Measurements from ENCODE around the gene MRFAP1L1.
"Not testable (repeated sequence)": the region's sequence is repeated elsewhere in the genome, so short reads cannot be mapped to it uniquely, and the experiment has no call there.

The MRFAP1L1 gene

GRCh38 chr4:6734165-6734786, 24.6 kb upstream of the MRFAP1L1 start:
- no peak for DNase-seq (ENCODE audit: low read depth in 1 of 2, low spot score in 1 of 2)

GRCh38 chr4:6733358-6734164, 23.9 kb upstream of the MRFAP1L1 start:
- no peak for DNase-seq (ENCODE audit: low read depth in 1 of 2, low spot score in 1 of 2)

- no peak for DNase-seq (ENCODE audit: low read depth in 1 of 2, low spot score in 1 of 2)
These were observed 23.0 kb upstream of the MRFAP1L1 start for GRCh38 chr4:6732441-6733357.

GRCh38 chr4:6731780-6732179, 22.1 kb upstream of the MRFAP1L1 start:
- no peak for DNase-seq (ENCODE audit: low read depth in 1 of 2, low spot score in 1 of 2)

GRCh38 chr4:6731318-6731675, 21.6 kb upstream of the MRFAP1L1 start:
- no peak for DNase-seq (ENCODE audit: low read depth in 1 of 2, low spot score in 1 of 2)

- DNase-seq (ENCODE audit: low read depth in 1 of 2, low spot score in 1 of 2): no peak
These were observed 21.1 kb upstream of the MRFAP1L1 start for GRCh38 chr4:6730603-6731317.

- DNase-seq (ENCODE audit: low read depth in 1 of 2, low spot score in 1 of 2): no peak
These were observed 18.8 kb upstream of the MRFAP1L1 start for GRCh38 chr4:6728320-6729029.

GRCh38 chr4:6727943-6728250, 18.2 kb upstream of the MRFAP1L1 start:
- no peak for DNase-seq (ENCODE audit: low read depth in 1 of 2, low spot score in 1 of 2)

GRCh38 chr4:6727081-6727942, 17.6 kb upstream of the MRFAP1L1 start:
- DNase-seq (ENCODE audit: low read depth in 1 of 2, low spot score in 1 of 2): no peak

GRCh38 chr4:6725427-6725961, 15.8 kb upstream of the MRFAP1L1 start:
- not testable (repeated sequence) for DNase-seq (ENCODE audit: low read depth in 1 of 2, low spot score in 1 of 2)

- DNase-seq (ENCODE audit: low read depth in 1 of 2, low spot score in 1 of 2): no peak
These were observed 14.9 kb upstream of the MRFAP1L1 start for GRCh38 chr4:6724421-6725111.

- DNase-seq (ENCODE audit: low read depth in 1 of 2, low spot score in 1 of 2): no peak
These were observed 14.2 kb upstream of the MRFAP1L1 start for GRCh38 chr4:6723851-6724250.

- DNase-seq (ENCODE audit: low read depth in 1 of 2, low spot score in 1 of 2): no peak
These were observed 13.2 kb upstream of the MRFAP1L1 start for GRCh38 chr4:6722891-6723290.

- no peak for DNase-seq (ENCODE audit: low read depth in 1 of 2, low spot score in 1 of 2)
These were observed 11.5 kb upstream of the MRFAP1L1 start for GRCh38 chr4:6721121-6721520.

- DNase-seq (ENCODE audit: low read depth in 1 of 2, low spot score in 1 of 2): peak; percentile 70 to 76
These were observed 10.6 kb upstream of the MRFAP1L1 start for GRCh38 chr4:6720202-6720699.

GRCh38 chr4:6719611-6720179, 10.0 kb upstream of the MRFAP1L1 start:
- no peak for DNase-seq (ENCODE audit: low read depth in 1 of 2, low spot score in 1 of 2)

- no peak for DNase-seq (ENCODE audit: low read depth in 1 of 2, low spot score in 1 of 2)
These were observed 9.4 kb upstream of the MRFAP1L1 start for GRCh38 chr4:6718932-6719610.

Data from activated CD4-positive, alpha-beta T cell treated with anti-CD3 and anti-CD28 coated beads, Interleukin-2, amount 50 U/mL, for 24 hours (primary cell).